Neural cell (in vitro differentiated cells): ENCODE results near the gene TICAM2. TPM values are rescaled to one million over a fixed set of nuclear protein-coding genes. Genes with fewer than 3 reads are reported as not detected.

Experiments
- H2AFZ ChIP-seq: fragments of 200-600, 300-800 bp; sonication (generic), shearing (Covaris generic); 2 replicates; pipeline ENCODE4 v1.6.0; 2014; ENCODE audit warnings: low read depth, mild to moderate bottlenecking, antibody characterized with exemption, low read length, moderate library complexity
- H3F3A ChIP-seq: fragments of 200-600 bp; shearing (Covaris generic); 2 replicates; pipeline ENCODE4 v1.6.1; 2016; ENCODE audit warnings: mild to moderate bottlenecking, moderate library complexity, mixed read lengths, antibody characterized with exemption, low read length; ENCODE audit not compliant: insufficient read depth, poor library complexity, severe bottlenecking
- H3K27ac ChIP-seq: fragments of 200-600, 300-800 bp; sonication (generic), shearing (Covaris generic); 2 replicates; pipeline ENCODE4 v1.5.1; 2014; ENCODE audit warnings: mild to moderate bottlenecking, low read length, moderate library complexity
- H3K27me3 ChIP-seq: fragments of 300-800, 200-600 bp; sonication (generic), shearing (Covaris generic); 2 replicates; pipeline ENCODE4 v1.6.0; 2014; ENCODE audit warnings: mild to moderate bottlenecking, low read depth, low read length, moderate library complexity; ENCODE audit not compliant: insufficient read depth
- H3K36me3 ChIP-seq: fragments of 300-800, 200-600 bp; sonication (generic), shearing (Covaris generic); 2 replicates; pipeline ENCODE4 v1.5.1; 2014; ENCODE audit warnings: mild to moderate bottlenecking, antibody characterized with exemption, low read length, moderate library complexity; ENCODE audit not compliant: insufficient read depth
- H3K4me2 ChIP-seq: fragments of 300-800, 200-600 bp; sonication (generic), shearing (Covaris generic); 2 replicates; pipeline ENCODE4 v1.6.0; 2014; ENCODE audit warnings: mild to moderate bottlenecking, low read length
- H3K4me3 ChIP-seq: fragments of 300-800, 200-600 bp; sonication (generic), shearing (Covaris generic); 2 replicates; pipeline ENCODE4 v1.5.1; 2014; ENCODE audit warnings: mild to moderate bottlenecking, low read length, moderate library complexity
- H3K79me2 ChIP-seq: fragments of 200-600 bp; shearing (Covaris generic); replicated peaks from 2 replicates; pipeline ENCODE4 v1.6.0; 2014; ENCODE audit warnings: mild to moderate bottlenecking, low read length, moderate library complexity; ENCODE audit not compliant: insufficient read depth
- H3K9ac ChIP-seq: fragments of 300-800, 200-600 bp; sonication (generic), shearing (Covaris generic); 2 replicates; pipeline ENCODE4 v1.6.1; 2016; ENCODE audit warnings: mild to moderate bottlenecking, low read length, mixed read lengths
- H3K9me2 ChIP-seq: fragments of 200-600 bp; shearing (Covaris generic); 2 replicates; pipeline ENCODE4 v1.6.1; 2016; ENCODE audit warnings: mild to moderate bottlenecking, low read length, mixed read lengths; ENCODE audit not compliant: insufficient read depth
- H3K9me3 ChIP-seq: fragments of 200-600, 300-800 bp; sonication (generic), shearing (Covaris generic); 2 replicates; pipeline ENCODE4 v1.6.1; 2016; ENCODE audit warnings: mild to moderate bottlenecking, mixed run types, low read length, moderate library complexity, mixed read lengths
- H4K20me1 ChIP-seq: fragments of 200-600 bp; shearing (Covaris generic); 2 replicates; pipeline ENCODE4 v1.6.1; 2016; ENCODE audit warnings: mild to moderate bottlenecking, mixed run types; ENCODE audit not compliant: insufficient read depth
- CTCF ChIP-seq: fragments of 450-650 bp; IDR thresholded peaks from 2 replicates; pipeline ENCODE4 v1.5.1; 2014; ENCODE audit warnings: antibody characterized with exemption, mild to moderate bottlenecking, moderate library complexity; ENCODE audit not compliant: poor library complexity, severe bottlenecking
- EP300 ChIP-seq: fragments of 450-650 bp; conservative IDR thresholded peaks from 2 replicates; pipeline ENCODE4 v1.6.1; 2014; ENCODE audit warnings: antibody characterized with exemption, mild to moderate bottlenecking, moderate library complexity; ENCODE audit not compliant: poor library complexity, severe bottlenecking
- EZH2 ChIP-seq: fragments of 200-600, 300-800 bp; shearing (Covaris generic), sonication (generic); IDR thresholded peaks from 2 replicates; pipeline ENCODE4 v1.6.1; 2014; ENCODE audit warnings: antibody characterized with exemption, low read length, borderline replicate concordance, mild to moderate bottlenecking; ENCODE audit not compliant: insufficient read depth, poor library complexity, severe bottlenecking
- MXI1 ChIP-seq: fragments of 450-650 bp; conservative IDR thresholded peaks from 2 replicates; pipeline ENCODE4 v1.6.1; 2014; ENCODE audit warnings: antibody characterized with exemption, mild to moderate bottlenecking; ENCODE audit not compliant: poor library complexity, severe bottlenecking
- POLR2AphosphoS5 ChIP-seq: IDR thresholded peaks from 2 replicates; pipeline ENCODE4 v1.6.1; 2012
- RAD21 ChIP-seq: fragments of 450-650 bp; conservative IDR thresholded peaks from 2 replicates; pipeline ENCODE4 v1.6.1; 2014; ENCODE audit warnings: antibody characterized with exemption, mild to moderate bottlenecking, moderate library complexity
- REST ChIP-seq: IDR thresholded peaks from 2 replicates; pipeline ENCODE4 v1.6.1; 2012; ENCODE audit warnings: borderline replicate concordance
- SMC3 ChIP-seq: fragments of 450-650 bp; conservative IDR thresholded peaks from 2 replicates; pipeline ENCODE4 v1.6.1; 2014; ENCODE audit warnings: antibody characterized with exemption, mild to moderate bottlenecking, moderate library complexity; ENCODE audit not compliant: poor library complexity
- TAF1 ChIP-seq: IDR thresholded peaks from 2 replicates; pipeline ENCODE4 v1.6.1; 2012; ENCODE audit warnings: low read depth
- polyA plus RNA-seq: library from polyadenylated mRNA; depleted of rRNA; stranded (reverse); fragments of >200 nt; gene quantifications from 2 replicates; pipeline ENCODE4 v1.2.3, GENCODE V29; 2014

TICAM2 gene
- polyA plus RNA-seq, 1 donor from 2014 or later: not detected

DNA sequence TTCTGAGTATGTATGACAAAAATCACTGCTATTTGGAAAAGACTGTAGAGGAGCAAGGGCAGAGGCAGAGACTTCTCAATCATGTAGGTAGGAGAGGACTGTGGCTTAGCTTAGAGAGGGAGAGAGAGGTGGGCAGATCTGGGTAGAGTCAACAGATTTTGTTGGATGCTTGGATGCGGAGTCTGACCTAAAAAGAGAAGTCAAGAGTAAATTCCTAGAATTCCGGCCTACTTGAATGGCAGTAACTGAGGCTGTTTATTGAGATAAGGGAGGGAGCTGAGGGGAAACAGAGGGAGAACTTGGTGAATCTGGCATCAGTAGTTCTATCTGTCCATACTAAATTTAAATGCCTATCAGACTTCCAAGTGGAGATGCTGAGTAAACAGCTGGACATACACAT is 2.4 kb downstream of the TICAM2 start:
- Histone ChIP-seq H3K27ac (no peak overlapping the region), H3K9me3 (no peaks in the 10 kb centered on the region), H3F3A (no peaks in the 10 kb centered on the region), H3K79me2 (no peaks in the 10 kb centered on the region), H2AFZ (no peak overlapping the region), H3K4me2 (no peak overlapping the region), H3K36me3 (no peaks in the 10 kb centered on the region), H3K9ac (no peak overlapping the region), H3K9me2 (no peaks in the 10 kb centered on the region), H4K20me1 (no peaks in the 10 kb centered on the region), H3K4me3 (no peak overlapping the region), H3K27me3 (peaks cover 3% of the 10 kb centered on the region)
- TF ChIP-seq EZH2 (no peak), POLR2AphosphoS5 (no peak), CTCF (no peak), SMC3 (no peak), RAD21 (no peak), EP300 (no peak), TAF1 (no peak), MXI1 (no peak), REST (no peak)

DNA sequence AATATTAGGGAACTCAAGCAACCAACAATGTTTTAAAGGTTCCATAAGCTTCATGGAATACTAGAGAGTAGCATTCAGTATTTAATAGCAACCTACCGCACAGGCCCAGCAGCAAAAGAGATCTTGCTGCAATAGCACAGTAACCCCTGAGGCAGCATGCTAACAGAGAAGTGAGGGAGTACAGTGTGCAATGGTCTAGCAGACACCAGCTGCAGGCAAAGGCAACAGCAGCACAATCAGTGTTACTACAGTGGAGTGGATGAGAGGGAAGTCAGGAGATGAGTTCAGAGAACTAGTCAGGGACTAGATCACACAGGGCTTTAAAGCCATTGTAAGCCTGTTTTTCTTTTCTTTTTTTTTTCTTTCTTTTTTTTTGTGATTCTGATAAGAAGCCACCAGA is 2.8 kb downstream of the TICAM2 start:
- Histone ChIP-seq H3K9ac (no peak overlapping the region), H3K4me3 (no peak overlapping the region), H3K27me3 (peaks cover 3% of the 10 kb centered on the region), H3K9me3 (no peaks in the 10 kb centered on the region), H3K9me2 (no peaks in the 10 kb centered on the region), H3K4me2 (no peak overlapping the region), H3K36me3 (no peaks in the 10 kb centered on the region), H3F3A (no peaks in the 10 kb centered on the region), H4K20me1 (no peaks in the 10 kb centered on the region), H3K27ac (no peak overlapping the region), H3K79me2 (no peaks in the 10 kb centered on the region), H2AFZ (no peak overlapping the region)
- no peak for TF ChIP-seq CTCF
- no peak for TF ChIP-seq MXI1
- TF ChIP-seq POLR2AphosphoS5: no peak
- no peak for TF ChIP-seq EP300
- no peak for TF ChIP-seq RAD21
- TF ChIP-seq REST: no peak
- TF ChIP-seq SMC3: no peak
- no peak for TF ChIP-seq EZH2
- TF ChIP-seq TAF1: no peak
